ENCODE measurements around the gene KRTAP9-9. TPM values are rescaled to one million over a fixed set of nuclear protein-coding genes. Genes with fewer than 3 reads are reported as not detected.

The KRTAP9-9 gene
- total and polyA plus RNA-seq, 9 of the 15 experiments (the other 6 are each of a cell fraction or from before 2014, with no cell fraction given) = not detected

DNA sequence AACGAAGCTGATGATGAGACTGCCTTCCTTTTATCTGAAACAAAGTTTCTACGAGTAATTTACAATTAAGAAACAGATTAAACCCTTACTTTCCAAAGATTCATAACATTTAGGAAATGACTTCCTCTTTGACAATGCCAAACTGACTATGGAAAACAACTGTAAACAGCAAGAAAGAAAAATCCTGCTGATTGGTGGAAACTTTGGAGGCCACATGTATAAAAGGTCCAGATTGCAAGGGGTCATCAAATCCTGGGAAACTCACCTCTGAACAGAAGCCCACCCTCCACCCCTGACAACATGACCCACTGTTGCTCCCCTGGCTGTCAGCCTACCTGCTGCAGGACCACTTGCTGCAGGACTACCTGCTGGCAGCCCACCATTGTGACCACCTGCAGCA, 9.9 kb downstream of the KRTAP9-9 start, which contains the start of gene KRTAP9-6 (continued):
- TF ChIP-seq, protein P1, sequence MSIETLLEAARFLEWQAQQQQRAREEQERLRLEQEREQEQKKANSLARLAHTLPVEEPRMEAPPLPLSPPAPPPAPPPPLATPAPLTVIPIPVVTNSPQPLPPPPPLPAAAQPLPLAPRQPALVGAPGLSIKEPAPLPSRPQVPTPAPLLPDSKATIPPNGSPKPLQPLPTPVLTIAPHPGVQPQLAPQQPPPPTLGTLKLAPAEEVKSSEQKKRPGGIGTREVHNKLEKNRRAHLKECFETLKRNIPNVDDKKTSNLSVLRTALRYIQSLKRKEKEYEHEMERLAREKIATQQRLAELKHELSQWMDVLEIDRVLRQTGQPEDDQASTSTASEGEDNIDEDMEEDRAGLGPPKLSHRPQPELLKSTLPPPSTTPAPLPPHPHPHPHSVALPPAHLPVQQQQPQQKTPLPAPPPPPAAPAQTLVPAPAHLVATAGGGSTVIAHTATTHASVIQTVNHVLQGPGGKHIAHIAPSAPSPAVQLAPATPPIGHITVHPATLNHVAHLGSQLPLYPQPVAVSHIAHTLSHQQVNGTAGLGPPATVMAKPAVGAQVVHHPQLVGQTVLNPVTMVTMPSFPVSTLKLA (conservative IDR thresholded peaks at IDR 0.05) = no peak

DNA sequence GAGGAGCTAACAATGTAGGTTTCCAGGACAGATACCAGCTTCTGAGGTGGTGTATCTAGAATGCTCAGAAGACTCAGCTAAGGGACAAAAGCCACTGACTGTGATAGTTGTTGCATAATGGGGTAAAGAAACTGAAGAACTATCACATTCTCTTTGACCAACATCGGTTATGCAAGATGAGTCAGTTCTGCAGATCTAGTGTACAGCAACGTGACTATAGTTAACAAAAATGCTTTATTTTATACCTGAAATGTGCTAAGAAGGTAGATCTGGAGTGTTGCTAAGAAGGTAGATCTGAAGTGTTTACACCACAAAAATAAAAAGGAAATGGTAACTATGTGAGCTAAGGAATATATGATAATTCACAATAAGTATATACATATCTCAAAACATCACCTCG, 12.5 kb downstream of the KRTAP9-9 start:
- H3K9me1 ChIP-seq (ENCODE audit: control insufficient read depth, insufficient read depth, low read length) = no peaks in the 10 kb centered on the region
- no peaks in the 10 kb centered on the region for H3K9me3 ChIP-seq (replicated peaks; ENCODE audit: control insufficient read depth, insufficient read depth, low read depth, low read length)
- H2AFZ ChIP-seq (ENCODE audit: low read depth, low read length) = no peak overlapping the region
- H3K4me3 ChIP-seq = no peak overlapping the region
- FAIRE-seq = no peak
- H3K36me3 ChIP-seq (ENCODE audit: control insufficient read depth, insufficient read depth, low read length) = no peaks in the 10 kb centered on the region
- no peak overlapping the region for H3K4me2 ChIP-seq (ENCODE audit: insufficient read depth, low read length)
- CTCF ChIA-PET (ENCODE audit: low intra/inter-chr PET ratio) = no interaction called here
- no peak for ATAC-seq
- H4K20me1 ChIP-seq (replicated peaks; ENCODE audit: control insufficient read depth, insufficient read depth, low read length) = no peaks in the 10 kb centered on the region
- BruUV-seq (replicated peaks) = no TSS peak
- intact Hi-C loops (cut with micrococcal nuclease) = no loop called here
- H3K4me1 ChIP-seq (replicated peaks in 1 of 2; ENCODE audit: control insufficient read depth in 2 of 2, insufficient read depth in 2 of 2, low read length in 2 of 2) = no peaks in the 10 kb centered on the region
- POLR2A ChIA-PET = no interaction called here
- no peaks in the 10 kb centered on the region for H3K79me2 ChIP-seq (ENCODE audit: control insufficient read depth, insufficient read depth, low read length)
- H3K9ac ChIP-seq (ENCODE audit: insufficient read depth in 1 of 2, low read depth in 2 of 2, low read length in 2 of 2) = no peak overlapping the region
- H3K27me3 ChIP-seq (ENCODE audit: control insufficient read depth in 2 of 2, insufficient read depth in 2 of 2, low read length in 2 of 2) = no peaks in the 10 kb centered on the region
- no CpG with 5 or more reads among the region's 3 CpGs for WGBS (ENCODE audit: insufficient coverage, low coverage, missing lambda C conversion rate)
- in situ Hi-C loops (cut with MboI) = no loop called here
- H3K27ac ChIP-seq (ENCODE audit: extremely low read depth, low read depth, low read length) = no peak overlapping the region
- no peak for DNase-seq (ENCODE audit: extremely low read depth in 1 of 4, low spot score in 3 of 4)
- TF ChIP-seq, protein P2, sequence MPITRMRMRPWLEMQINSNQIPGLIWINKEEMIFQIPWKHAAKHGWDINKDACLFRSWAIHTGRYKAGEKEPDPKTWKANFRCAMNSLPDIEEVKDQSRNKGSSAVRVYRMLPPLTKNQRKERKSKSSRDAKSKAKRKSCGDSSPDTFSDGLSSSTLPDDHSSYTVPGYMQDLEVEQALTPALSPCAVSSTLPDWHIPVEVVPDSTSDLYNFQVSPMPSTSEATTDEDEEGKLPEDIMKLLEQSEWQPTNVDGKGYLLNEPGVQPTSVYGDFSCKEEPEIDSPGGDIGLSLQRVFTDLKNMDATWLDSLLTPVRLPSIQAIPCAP (CRISPR knock-in tag; IDR thresholded peaks at IDR 0.05; ENCODE audit: borderline replicate concordance) = no peak
- TF ChIP-seq EZH2 (IDR thresholded peaks at IDR 0.05; ENCODE audit: borderline replicate concordance, low read depth, low read length) = no peak
- TF ChIP-seq HSF4 (CRISPR knock-in tag; IDR thresholded peaks at IDR 0.05; ENCODE audit: borderline replicate concordance) = no peak
- TF ChIP-seq C11orf30 (IDR thresholded peaks at IDR 0.05; ENCODE audit: low read depth) = no peak
- no peak for TF ChIP-seq SPI1 (IDR thresholded peaks at IDR 0.05; ENCODE audit: borderline replicate concordance, low read depth, low read length)
- TF ChIP-seq SAFB2 (IDR thresholded peaks at IDR 0.05; ENCODE audit: borderline replicate concordance, low read depth, low read length, severe bottlenecking) = no peak
- TF ChIP-seq, protein P3, sequence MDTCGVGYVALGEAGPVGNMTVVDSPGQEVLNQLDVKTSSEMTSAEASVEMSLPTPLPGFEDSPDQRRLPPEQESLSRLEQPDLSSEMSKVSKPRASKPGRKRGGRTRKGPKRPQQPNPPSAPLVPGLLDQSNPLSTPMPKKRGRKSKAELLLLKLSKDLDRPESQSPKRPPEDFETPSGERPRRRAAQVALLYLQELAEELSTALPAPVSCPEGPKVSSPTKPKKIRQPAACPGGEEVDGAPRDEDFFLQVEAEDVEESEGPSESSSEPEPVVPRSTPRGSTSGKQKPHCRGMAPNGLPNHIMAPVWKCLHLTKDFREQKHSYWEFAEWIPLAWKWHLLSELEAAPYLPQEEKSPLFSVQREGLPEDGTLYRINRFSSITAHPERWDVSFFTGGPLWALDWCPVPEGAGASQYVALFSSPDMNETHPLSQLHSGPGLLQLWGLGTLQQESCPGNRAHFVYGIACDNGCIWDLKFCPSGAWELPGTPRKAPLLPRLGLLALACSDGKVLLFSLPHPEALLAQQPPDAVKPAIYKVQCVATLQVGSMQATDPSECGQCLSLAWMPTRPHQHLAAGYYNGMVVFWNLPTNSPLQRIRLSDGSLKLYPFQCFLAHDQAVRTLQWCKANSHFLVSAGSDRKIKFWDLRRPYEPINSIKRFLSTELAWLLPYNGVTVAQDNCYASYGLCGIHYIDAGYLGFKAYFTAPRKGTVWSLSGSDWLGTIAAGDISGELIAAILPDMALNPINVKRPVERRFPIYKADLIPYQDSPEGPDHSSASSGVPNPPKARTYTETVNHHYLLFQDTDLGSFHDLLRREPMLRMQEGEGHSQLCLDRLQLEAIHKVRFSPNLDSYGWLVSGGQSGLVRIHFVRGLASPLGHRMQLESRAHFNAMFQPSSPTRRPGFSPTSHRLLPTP (IDR thresholded peaks at IDR 0.05; ENCODE audit: borderline replicate concordance, extremely low read depth, insufficient read length) = no peak
- no peak for TF ChIP-seq WHSC1 (IDR thresholded peaks at IDR 0.05; ENCODE audit: low read length)
- TF ChIP-seq ZNF717 (CRISPR knock-in tag; IDR thresholded peaks at IDR 0.05) = no peak
- no peak for TF ChIP-seq ZNF146 (CRISPR knock-in tag; IDR thresholded peaks at IDR 0.05; ENCODE audit: unreplicated experiment)
- no peak for TF ChIP-seq TSC22D4 (tag; IDR thresholded peaks at IDR 0.05)
- TF ChIP-seq ZNF780A (CRISPR knock-in tag; IDR thresholded peaks at IDR 0.05) = no peak
- TF ChIP-seq CHD1 (IDR thresholded peaks at IDR 0.05; ENCODE audit: low read length) = no peak
- no peak for TF ChIP-seq DMBX1 (CRISPR knock-in tag; IDR thresholded peaks at IDR 0.05; ENCODE audit: borderline replicate concordance)
- no peak for TF ChIP-seq NONO (IDR thresholded peaks at IDR 0.05; ENCODE audit: low read depth in 2 of 2, low read length in 1 of 2)
- TF ChIP-seq HDAC6 (IDR thresholded peaks at IDR 0.05; ENCODE audit: low read depth, low read length) = no peak
